Stimulated activated CD8-positive, alpha-beta memory T cell treated with anti-CD3 and anti-CD28 coated beads, Interleukin-7, amount 100 ng/mL, for 4 hours (primary cell): ENCODE measurements around the gene IL18RAP.

Experiments
- DNase-seq, 2 donors: peaks; one replicate each; pipeline ENCODE4 v3.0.0-alpha.2; 2020; ENCODE audit warnings: low read depth in 2 of 2

The IL18RAP gene

DNA sequence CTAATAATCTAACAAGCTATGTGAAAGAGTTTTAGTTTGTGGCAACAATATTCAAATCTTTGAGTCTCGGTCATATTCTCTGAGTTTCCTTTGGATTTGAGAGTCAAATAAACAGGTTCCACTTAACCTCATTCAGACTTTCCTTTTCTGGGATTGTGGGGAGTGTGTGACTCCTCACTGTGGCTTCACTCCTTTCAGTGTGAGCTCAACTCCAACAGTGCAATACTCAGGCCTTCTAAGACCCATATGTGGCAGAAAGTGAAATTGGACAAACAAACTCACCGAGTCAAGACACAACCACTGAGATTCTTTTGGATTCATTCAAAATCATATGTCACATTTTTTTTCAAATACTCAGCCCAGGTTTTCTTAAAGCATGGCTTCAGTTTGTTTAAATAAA is 75.5 kb downstream of the IL18RAP start:
- DNase-seq = no peak

DNA sequence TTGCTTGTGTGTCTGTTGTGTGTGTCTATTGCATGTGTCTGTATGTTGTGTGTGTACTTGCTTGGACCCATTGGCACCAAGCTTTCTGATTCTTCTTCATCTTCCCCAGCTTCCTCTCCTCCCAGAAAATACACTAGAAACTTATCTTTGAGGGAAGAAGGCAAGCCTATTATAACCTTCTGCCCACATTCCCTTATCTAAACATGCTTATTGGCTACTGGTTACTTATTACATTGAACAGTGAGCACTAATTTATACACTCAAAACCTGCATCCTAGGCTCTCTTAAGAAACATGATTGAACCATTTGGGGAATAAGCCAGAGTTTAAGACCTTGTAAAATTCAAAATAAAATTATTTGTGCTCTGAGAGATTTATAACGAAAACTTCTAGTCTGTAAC is 76.6 kb downstream of the IL18RAP start:
- DNase-seq = no peak
